Measurements from ENCODE around the gene CRYBA2. TPM values are rescaled to one million over a fixed set of nuclear protein-coding genes. Genes with fewer than 3 reads are reported as not detected.

CRYBA2 gene
- total RNA-seq, 1 donor from 2014 or later: not detected

DNA sequence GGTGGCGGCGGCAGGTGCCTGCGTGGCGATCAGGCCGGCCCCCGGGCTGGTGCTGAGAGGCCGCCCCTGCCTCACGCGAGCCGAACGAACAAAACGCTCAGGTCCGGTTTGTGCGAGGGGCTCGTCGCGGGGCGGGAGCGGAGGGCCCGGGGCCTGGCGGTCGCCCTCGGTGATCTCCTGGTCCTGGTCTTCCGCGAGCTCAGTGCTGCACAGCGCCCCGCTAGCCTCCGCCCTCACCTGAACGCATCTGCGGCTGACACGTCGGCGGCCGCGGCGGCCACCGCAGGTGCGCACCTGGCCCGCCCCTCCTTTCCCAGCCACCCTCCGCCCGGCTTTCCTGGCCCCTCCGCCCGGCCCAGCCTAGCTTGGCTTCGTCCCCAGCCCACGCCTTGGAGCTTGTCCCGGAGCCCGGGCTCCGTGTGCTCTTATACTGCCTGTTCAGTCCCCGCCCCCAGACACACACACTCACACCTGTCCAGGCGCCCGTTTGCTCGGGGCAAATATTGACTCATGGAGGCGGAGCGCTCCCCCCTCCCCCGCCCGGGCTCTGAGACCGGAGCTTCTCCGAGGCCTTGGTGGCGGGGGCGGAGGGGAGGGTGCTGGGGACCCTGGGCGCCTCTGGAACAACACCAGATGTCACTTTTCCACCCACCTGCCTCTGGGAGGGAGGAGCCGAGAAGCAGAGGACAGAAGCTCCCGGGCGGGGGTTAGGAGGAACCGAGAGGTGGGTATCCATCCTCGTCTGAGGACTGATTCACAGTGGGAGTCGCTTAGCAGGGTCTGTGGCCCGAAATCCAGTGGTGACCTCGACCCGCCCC, 8.6 kb upstream of the CRYBA2 start:
- ATAC-seq (no peak), DNase-seq (ENCODE audit: missing footprints) (no peak)
- intact Hi-C loops (cut with DNase I): no loop called here

DNA sequence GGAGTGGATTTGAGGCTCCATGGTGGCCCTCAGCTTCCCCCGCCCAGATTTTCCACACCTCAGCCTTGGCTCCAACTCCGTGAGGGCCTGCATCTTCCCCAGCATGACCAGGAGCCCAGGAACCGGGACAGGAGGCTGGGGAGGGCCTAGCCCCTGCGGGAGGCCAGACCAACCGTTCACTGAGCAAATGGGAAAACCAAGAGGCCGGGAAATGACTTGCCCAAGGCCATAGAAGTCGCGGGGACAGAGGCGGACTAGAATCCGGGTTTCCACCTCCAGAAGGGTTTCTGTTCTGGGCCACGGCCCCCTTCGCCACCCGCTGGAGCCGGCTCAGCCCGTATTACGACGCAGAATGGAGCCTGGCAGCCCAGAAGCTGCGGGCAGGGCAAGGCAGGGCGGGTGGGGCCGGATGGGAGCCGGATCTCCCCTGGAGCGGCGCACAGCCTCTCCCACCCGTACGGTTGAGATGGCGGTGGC, 7.9 kb upstream of the CRYBA2 start:
- intact Hi-C loops (cut with DNase I): no loop called here
- no peak for ATAC-seq

DNA sequence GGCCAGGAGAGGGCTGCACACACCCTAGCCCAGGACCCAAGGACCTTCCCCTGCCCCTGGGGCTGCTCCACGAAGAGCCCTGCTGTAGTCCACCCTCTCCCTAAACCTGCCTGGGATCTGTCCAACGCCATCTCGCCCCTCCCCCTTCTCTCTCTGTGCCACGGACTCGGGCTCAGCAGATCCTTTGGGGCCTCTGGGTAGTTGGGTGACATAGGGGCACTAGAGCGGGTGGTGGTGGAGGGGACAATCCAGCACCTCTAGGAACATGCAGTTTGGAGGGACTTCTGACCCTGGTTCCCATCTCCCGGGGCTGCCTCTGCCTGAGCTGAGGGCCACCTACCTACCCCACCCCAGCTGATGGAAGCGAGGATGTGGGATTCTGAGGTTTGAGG, 7.3 kb upstream of the CRYBA2 start:
- DNase-seq (ENCODE audit: missing footprints) (no peak), ATAC-seq (no peak)
- intact Hi-C loops (cut with DNase I): no loop called here

More for the DNA sequence above, 7.9 kb upstream of the CRYBA2 start:
- DNase-seq (ENCODE audit: missing footprints): no peak

DNA sequence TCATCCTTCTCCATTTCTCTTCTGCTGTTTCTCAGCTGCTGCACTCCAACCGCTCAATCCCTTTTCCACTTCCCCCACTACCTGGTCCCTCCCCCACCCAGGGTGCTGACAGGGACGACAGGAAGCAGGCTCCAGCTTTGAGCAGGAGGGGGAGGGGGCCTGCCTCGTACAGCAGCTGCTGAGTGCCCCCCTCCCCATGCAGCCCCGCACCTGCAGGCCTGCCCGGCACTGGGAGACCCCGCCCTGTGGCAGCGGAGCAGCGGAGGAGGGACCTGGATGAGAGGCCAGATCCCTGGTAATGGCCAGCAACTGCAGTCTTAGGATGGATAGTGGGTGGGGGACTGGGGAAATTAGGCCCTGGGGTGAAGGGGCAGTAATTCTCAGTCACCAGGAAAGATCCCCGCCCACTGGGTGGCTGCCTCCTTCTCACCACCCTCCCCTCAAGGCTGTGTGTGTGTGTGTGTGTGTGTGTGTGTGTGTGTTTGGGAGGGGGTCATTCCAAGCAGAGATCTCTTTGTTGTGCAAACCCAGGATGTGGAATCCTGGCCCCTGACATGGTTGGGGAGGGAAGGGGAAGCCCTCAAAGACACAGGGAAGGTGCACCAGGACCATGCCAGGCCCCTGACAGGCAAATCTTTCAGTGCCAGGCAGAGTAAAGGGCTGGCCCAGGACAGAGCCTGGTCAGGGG, 6.8 kb upstream of the CRYBA2 start:
- no peak for ATAC-seq
- DNase-seq (ENCODE audit: missing footprints): no peak
- intact Hi-C loops (cut with DNase I): no loop called here

DNA sequence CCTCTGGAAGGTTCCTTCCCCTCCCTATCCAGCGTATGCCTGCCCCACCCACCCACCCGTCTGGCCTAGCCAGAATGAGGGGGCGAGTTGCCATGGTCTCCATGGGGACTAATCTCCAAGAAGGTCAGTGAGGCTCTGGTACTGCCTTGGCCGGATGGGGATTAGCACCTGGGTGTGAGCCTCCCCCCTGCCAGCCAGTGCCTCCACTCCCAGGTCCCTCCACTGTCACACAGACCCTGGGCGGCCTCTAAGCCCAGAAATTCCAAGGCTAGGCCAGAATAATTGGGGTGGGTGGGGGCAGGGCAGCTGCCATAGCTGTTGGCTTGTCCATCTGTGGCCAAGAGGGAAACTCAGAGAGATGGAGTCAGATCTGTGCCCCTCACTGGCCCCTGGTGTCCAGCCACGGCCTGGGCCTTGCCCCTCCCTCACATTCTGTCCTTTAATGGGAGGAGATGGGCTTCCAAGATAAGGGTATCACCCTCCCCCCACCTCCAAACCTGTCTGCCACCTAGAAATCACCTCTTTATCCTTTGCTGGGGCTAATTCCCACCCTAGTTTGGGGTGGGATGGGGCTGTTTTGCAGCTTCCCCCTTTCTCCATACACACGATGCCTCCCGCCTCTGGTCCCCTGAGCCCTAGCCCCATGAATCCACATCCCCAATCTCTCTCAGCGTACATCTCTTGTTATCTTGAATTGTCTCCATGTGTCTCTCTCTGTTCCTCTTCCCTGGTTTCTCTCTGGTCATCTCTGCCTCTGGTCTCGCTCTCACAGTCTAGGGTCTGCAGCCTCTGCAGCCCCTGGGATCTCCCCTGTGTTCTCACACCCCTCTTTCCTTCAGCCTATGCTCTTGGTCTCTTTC, 6.0 kb upstream of the CRYBA2 start:
- DNase-seq (ENCODE audit: missing footprints): no peak
- intact Hi-C loops (cut with DNase I): no loop called here
- no peak for ATAC-seq

- ATAC-seq (no peak), DNase-seq (ENCODE audit: missing footprints) (no peak)
- intact Hi-C loops (cut with DNase I): no loop called here
Measured at GRCh38 chr2:218998414-218999002, 5.3 kb upstream of the CRYBA2 start.

DNA sequence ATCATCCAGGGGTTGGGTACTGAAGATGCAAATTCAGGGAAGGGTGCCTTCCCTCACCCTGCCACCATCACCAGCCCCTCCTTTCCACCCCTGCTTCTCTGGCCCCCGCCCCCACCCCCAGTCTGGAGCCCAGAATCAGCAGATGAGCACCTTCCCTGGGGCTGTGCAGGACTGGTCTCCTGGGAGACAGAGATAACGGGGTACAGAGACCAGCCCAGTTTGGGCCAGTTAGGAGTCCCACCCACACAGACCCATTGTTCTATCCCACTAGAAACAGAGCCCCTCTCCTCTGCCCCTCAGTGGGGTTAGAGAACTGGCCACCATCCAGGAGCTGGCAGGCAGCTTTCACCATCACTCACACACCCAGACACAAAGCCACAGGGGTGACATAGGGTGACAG, 4.5 kb upstream of the CRYBA2 start:
- DNase-seq (ENCODE audit: missing footprints) (no peak), ATAC-seq (no peak)
- intact Hi-C loops (cut with DNase I): no loop called here

DNA sequence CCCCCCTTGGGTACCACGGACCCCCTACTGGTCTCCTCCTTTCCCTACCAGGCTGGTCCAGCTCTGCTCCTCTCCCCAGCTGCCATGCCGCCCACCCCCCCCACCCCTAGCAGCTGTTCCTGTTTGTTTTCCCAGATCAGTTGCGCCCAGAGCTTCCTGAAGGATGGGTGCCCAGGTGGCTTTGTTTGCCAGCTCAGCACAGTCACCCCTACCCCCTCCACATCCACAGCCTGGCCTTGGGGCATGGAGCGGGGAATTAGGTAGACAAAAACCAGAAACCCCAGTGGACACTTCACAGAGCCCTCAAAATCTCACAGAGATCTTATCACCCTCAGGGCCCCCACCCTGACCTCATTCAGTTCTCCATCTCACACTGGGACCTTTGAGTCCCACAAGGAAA, 3.7 kb upstream of the CRYBA2 start:
- intact Hi-C loops (cut with DNase I): no loop called here
- ATAC-seq (no peak), DNase-seq (ENCODE audit: missing footprints) (no peak)

GRCh38 chr2:218995972-218996711, 2.9 kb upstream of the CRYBA2 start:
- intact Hi-C loops (cut with DNase I): no loop called here
- ATAC-seq (peak; percentile 91), DNase-seq (ENCODE audit: missing footprints) (peak; percentile 90)

GRCh38 chr2:218995561-218995960, 2.3 kb upstream of the CRYBA2 start:
- DNase-seq (ENCODE audit: missing footprints) (no peak), ATAC-seq (no peak)
- intact Hi-C loops (cut with DNase I): no loop called here

GRCh38 chr2:218992703-218993344, 398 bp downstream of the CRYBA2 start:
- DNase-seq (ENCODE audit: missing footprints): no peak
- intact Hi-C loops (cut with DNase I): no loop called here
- ATAC-seq: no peak

DNA sequence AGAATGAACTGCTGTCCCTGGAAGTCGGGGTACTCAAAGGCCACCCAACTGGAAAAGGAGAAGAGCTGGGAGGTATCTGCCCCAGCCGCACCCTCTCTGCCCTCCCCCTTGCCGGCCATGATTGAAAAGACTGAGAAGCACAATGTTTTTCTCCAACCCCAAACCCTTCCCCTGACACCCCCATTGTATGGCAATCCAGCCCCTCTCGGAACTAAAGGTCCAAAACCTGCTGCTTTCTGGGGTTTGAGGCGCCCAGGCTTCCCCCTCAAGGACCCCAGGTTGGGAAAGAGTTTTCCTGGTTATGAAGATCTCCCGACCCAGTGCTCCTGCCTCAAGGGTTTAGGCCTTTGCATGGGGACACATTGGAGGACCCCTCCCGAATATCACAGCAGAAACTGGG, 1.0 kb downstream of the CRYBA2 start:
- no peak for DNase-seq (ENCODE audit: missing footprints)
- no peak for ATAC-seq
- intact Hi-C loops (cut with DNase I): no loop called here

- intact Hi-C loops (cut with DNase I): no loop called here
- ATAC-seq (no peak), DNase-seq (ENCODE audit: missing footprints) (no peak)
Measured at GRCh38 chr2:218991674-218992168, 1.5 kb downstream of the CRYBA2 start.

DNA sequence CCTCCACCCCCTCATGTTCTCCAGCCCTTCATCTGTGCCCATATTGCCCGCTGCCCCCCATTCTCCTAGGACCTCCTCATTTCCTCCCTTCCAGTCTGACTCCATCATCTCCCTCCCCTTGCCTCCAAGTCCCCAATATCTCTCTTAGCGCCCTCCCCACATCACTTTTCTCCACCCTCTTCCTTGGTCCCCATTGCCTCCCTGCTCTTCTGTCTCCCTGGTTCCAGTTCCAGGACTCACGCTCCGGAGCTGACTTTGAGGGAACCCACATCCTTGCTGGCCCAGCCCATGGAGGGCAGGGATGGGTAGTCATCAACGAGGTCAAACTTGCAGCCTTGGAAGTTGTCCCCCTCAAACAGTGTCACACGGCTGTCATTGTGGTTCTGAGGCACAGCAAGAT, 2.6 kb downstream of the CRYBA2 start:
- DNase-seq (ENCODE audit: missing footprints) (no peak), ATAC-seq (no peak)
- intact Hi-C loops (cut with DNase I): no loop called here

DNA sequence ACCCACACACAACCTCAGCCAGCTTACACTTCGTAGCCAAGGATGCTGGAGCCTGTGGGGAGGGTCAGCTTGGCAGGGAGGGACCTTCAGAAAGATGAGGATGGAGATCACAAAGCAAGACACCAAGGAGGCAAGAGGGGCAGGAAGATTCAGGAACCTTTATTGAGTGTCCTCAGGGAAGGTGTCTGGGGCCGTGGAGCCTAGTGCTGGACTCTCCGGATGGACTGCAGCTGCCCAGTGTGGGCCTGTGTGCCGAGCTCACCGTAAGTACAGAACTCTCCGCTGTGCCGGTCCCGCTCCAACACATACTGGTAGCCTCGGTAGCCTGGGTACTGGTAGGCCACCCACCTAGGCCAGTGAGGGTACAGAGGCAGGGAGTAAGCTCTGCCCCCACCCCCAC, 3.2 kb downstream of the CRYBA2 start:
- DNase-seq (ENCODE audit: missing footprints): no peak
- no peak for ATAC-seq
- intact Hi-C loops (cut with DNase I): no loop called here

DNA sequence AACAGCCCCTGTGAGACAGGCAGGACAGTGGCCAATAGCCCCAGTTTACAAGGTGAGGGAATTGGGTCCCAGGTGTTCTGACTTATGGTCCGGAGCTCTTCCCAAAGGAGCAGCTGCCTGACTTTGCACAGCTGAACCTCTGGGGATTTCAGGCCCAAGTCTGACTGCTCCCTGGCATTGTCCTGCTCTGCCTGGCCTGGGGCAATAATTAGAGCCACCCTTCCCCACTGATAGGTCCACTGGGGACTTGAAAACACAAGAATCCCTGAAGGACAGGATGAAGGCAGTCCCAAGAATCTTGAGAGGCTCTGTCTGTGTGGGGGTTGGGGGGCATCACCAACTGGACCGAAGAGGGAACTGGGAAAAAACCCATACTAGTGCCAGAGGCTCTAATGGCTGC, 4.6 kb downstream of the CRYBA2 start:
- intact Hi-C loops (cut with DNase I): no loop called here

GRCh38 chr2:218988164-218988563, 5.1 kb downstream of the CRYBA2 start:
- ATAC-seq (no peak), DNase-seq (ENCODE audit: missing footprints) (no peak)
- intact Hi-C loops (cut with DNase I): no loop called here

More for the DNA sequence above, 4.6 kb downstream of the CRYBA2 start:
- ATAC-seq (no peak), DNase-seq (ENCODE audit: missing footprints) (no peak)

All from Right ventricle myocardium inferior (tissue), 1 donor.